GM12801 (cell line): ENCODE data around the gene AFG1L.

Experiments
- TF ChIP-seq, protein P1 (sequence below): IDR thresholded peaks from one replicate; pipeline ENCODE4 v1.5.1; 2011; ENCODE audit warnings: control low read depth; ENCODE audit not compliant: insufficient read length; ENCODE audit errors: extremely low read depth

The AFG1L gene

DNA sequence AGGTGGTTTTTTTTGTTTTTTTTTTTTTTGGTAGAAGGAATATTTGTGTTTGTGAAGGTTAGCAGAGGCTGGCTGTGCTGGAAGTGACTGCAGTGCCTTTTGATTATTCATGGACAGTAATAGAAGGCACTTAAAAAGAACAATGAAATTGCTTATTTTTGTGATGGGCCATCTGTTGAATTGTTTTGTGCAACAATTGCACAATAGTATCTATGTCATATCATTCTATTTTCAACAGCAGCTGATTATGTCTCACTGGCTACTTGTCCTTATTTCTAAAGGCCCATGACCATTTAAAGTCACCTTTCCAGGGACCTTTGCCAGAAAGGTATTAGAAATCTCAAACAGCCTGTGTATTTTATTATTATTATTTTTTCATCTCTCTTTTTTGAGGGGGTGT, 70.6 kb downstream of the AFG1L start:
- TF ChIP-seq, protein P1, sequence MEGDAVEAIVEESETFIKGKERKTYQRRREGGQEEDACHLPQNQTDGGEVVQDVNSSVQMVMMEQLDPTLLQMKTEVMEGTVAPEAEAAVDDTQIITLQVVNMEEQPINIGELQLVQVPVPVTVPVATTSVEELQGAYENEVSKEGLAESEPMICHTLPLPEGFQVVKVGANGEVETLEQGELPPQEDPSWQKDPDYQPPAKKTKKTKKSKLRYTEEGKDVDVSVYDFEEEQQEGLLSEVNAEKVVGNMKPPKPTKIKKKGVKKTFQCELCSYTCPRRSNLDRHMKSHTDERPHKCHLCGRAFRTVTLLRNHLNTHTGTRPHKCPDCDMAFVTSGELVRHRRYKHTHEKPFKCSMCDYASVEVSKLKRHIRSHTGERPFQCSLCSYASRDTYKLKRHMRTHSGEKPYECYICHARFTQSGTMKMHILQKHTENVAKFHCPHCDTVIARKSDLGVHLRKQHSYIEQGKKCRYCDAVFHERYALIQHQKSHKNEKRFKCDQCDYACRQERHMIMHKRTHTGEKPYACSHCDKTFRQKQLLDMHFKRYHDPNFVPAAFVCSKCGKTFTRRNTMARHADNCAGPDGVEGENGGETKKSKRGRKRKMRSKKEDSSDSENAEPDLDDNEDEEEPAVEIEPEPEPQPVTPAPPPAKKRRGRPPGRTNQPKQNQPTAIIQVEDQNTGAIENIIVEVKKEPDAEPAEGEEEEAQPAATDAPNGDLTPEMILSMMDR = no peak

DNA sequence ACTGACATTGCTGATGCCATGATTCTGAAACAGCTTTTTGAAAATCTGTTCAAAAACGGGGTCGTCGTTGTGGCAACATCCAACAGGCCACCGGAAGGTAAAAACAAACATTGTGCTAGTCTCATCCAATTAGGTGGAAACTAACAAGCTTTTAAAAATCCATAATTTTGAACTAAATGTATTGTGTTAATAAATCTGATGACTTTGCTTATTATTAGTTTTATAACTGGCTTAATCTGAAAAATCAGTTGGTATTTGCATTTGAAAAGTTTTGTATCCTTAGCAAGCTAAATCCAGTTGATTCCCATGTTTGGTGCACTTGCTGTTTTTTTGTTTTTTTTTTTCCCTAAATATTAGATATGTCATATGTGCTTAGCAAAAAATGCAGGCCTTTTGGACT, 71.4 kb downstream of the AFG1L start:
- TF ChIP-seq, protein P1 = no peak

DNA sequence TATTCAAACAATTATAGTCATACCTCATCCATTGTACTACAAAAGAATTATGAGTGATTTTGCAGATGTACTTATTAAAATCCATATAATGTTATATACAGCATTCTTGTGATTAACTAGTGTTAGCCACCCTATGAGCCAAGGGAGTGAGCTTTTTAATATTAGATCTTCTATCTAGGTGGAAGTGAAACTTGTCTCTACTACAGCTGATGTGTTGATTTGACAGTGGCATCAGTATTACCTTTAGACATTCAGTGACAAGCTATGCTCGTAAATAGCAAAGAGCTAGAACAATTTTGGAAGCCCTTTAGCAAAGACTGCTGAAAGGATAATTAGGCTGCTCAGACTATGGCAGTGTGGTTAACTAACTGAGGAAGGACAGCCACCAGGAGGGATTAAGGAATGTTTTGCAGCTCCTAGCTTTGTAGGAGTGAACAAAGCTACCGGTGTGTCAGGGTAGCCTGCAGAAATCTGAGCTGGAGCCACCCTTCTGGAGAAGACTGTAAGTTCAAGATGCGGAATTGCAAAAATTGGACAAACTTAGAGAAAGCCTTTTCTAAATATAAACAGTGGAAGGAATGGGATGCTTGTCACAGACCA, 73.7 kb downstream of the AFG1L start:
- TF ChIP-seq, protein P1 = no peak

DNA sequence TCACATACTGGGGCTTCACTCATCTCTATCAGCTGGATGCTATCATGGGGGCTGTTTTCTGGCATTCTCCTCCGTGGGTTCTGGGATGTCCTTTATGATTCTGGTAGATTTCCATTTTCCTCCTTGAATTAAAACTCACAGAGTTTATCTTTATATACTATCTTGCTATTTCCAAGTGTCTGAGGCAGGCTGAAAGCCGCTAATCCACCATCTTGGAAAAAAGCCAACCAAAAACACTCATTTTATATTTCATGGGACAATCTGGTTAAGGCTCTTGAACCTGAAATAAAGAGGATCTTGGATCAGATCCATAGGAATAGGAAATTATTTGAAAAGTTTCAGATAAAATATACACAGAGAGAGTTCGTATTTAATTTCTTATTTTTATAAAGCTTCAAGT, 86.0 kb downstream of the AFG1L start:
- TF ChIP-seq, protein P1 = no peak

DNA sequence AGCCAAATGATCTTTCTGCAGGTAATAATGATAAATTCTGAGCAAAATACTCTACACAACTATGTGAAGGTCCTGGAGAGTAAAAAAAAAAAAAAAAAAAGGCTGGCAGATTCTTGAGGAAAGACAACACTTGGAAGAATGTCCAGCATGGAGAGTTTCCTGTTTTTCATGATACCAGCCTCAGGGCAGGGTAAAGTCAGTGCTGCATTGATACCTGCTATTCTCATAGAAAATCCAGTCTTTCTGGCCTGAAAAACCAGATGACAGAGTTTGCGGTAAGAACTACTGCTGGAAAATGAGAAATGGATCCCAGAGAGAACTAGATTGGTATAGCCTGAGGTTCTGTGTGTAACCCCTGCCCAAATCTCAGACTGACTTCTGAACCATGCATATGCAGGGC, 89.1 kb downstream of the AFG1L start:
- TF ChIP-seq, protein P1 = no peak

DNA sequence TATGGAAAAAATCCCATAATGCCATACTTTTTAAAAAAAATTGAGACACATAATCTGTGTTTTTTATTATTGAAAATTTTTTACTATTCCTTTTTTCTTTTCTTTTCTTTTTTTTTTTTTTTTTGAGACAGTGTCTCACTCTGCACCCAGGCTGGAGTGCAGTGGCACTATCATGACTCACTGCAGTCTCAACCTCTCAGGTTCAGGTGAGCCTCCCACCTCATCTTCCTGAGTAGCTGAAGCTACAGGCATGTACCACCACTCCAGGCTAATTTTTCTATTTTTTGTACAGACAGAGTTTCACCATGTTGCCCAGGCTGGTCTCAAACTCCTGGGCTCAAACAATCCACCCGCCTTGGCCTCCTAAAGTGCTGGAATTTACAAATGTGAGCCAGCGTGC, 100.4 kb downstream of the AFG1L start:
- TF ChIP-seq, protein P1 = no peak

DNA sequence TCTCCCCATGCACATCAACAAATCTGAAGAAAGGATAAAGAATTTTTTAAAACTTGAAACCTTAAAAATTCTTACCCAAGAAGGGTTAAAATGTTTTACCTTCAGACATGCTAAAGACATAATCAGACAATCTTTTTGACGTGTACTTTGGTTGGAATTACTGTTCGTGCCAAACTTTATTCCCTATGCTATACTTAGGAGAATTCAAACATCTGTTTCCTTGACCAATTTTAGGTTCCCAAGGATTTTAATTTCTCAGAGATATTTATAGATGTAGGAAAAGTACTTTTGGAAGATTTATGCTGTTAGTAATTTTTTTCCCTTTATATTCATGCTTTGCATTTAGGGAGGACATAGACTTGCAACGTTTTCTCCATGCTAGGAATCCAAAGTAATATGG, 108.4 kb downstream of the AFG1L start:
- TF ChIP-seq, protein P1 = no peak
